Measurements from ENCODE around the gene PHF3. TPM values are rescaled to one million over a fixed set of nuclear protein-coding genes. Genes with fewer than 3 reads are reported as not detected.

Gene PHF3
- total and polyA plus RNA-seq, 4 donors: 6.9 to 69.2 (median 32.5) TPM

DNA sequence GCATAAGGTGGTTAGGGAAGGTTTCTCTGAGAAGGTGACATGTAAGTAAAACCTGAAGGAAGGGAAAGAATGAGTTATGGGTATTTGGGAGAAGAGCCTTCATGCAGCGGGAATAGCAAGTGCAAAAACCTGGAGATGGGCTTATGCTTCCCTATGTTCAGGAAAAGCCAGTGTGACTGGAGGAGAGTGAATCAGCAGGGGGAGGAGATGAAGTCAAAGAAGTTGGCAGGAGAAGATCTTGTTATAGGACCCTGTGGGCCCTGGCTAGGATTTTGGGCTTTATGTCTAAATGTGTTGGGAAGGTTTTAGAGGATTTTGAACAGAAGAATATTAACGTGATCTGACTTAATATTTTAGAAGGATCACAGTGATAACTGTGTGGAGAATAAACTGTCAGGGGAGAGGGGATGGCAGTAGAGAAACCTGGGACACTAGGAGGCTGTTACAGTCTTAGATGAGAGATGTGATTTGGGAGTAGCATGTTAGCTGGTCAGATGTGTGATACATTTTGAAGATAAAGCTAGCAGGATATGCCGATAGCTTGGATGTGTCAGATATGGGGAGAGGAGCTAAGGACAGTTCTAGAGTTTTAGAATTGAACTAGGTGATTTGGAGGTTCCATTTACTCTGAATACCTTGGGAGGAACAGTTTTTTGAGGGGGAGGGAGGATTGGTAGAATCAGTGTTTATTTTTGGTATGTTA lies 41.0 kb downstream of the PHF3 start:
- H3K36me3 ChIP-seq (ENCODE audit: control insufficient read depth in 1 of 2, insufficient read depth in 2 of 2, low read length in 1 of 2): no peaks in the 10 kb centered on the region
- peaks cover 2 to 5% of the 10 kb centered on the region in 2 donors for H3K4me1 ChIP-seq (ENCODE audit: control insufficient read depth in 1 of 2, insufficient read depth in 2 of 2, low read length in 2 of 2)
- no peak for DNase-seq
- H3K4me3 ChIP-seq (ENCODE audit: low read length in 2 of 2): no peak overlapping the region
- H3K27me3 ChIP-seq (ENCODE audit: control insufficient read depth in 1 of 2, insufficient read depth in 2 of 2, low read length in 1 of 2): no peaks in the 10 kb centered on the region
- no peak for ATAC-seq (ENCODE audit: low FRiP score)
- intact Hi-C loops (cut with DNase I): no loop called here
- no peak overlapping the region for H3K27ac ChIP-seq (ENCODE audit: low read depth in 1 of 2, low read length in 2 of 2)
- WGBS, 2 donors: 84 to 87% methylated on average over 3 of the region's 3 CpGs
- no peaks in the 10 kb centered on the region for H3K9me3 ChIP-seq (ENCODE audit: control insufficient read depth, low read length)

DNA sequence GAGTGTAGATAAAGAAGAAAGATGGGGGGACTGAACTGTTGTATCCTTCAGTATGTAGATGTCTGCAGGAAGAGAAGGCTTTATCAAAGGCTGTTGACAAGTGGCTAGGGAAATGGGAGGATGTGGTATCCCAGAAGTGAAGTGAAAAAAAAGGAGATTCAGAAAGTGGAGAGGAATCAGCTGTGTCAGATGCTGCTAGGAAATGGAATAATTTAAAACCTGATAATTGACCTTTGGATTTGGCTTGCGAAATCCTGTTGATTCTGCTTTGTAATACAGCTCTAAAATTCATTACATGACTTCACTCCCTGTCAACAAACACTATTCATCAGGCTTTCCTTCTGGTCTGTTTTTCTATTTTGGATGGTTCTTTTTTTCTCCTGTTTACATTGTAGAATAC lies 41.7 kb downstream of the PHF3 start:
- Histone ChIP-seq H3K27ac (ENCODE audit: low read depth in 1 of 2, low read length in 2 of 2) (no peak overlapping the region), H3K36me3 (ENCODE audit: control insufficient read depth in 1 of 2, insufficient read depth in 2 of 2, low read length in 1 of 2) (no peaks in the 10 kb centered on the region), H3K27me3 (ENCODE audit: control insufficient read depth in 1 of 2, insufficient read depth in 2 of 2, low read length in 1 of 2) (no peaks in the 10 kb centered on the region), H3K4me3 (ENCODE audit: low read length in 2 of 2) (no peak overlapping the region), H3K4me1 (ENCODE audit: control insufficient read depth in 1 of 2, insufficient read depth in 2 of 2, low read length in 2 of 2) (peaks cover 2 to 5% of the 10 kb centered on the region in 2 donors), H3K9me3 (ENCODE audit: control insufficient read depth, low read length) (no peaks in the 10 kb centered on the region)
- 93 to 96% methylated on average over 1 of the region's 1 CpG for WGBS, 2 donors
- no peak for ATAC-seq (ENCODE audit: low FRiP score)
- no peak for DNase-seq
- intact Hi-C loops (cut with DNase I): no loop called here

DNA sequence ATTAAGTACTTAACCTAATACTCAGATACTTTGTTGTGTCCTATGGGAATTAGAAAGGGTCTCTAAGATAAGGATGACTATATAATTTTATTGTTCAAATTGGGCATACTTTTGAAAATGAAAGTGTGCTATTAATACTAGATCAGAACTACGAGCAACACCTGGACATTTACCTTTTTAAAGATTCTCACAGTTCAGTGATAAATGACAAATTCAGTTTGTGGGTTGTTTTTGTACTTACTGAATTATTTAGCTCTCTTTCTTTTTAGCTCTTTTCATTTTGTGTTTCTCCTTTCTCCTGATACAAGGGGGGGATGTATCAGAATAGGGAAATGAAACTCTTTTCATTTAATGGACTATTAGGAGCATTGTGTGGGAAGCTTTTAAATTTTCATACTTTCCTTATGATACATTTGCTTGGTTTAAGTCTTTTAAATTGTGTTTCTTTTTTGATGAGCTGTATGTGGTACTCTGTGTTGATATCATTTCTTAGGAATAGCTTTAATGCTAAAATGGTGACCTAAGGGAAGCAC lies 47.5 kb downstream of the PHF3 start:
- H3K36me3 ChIP-seq (ENCODE audit: control insufficient read depth in 1 of 2, insufficient read depth in 2 of 2, low read length in 1 of 2): peaks cover 2% of the 10 kb centered on the region in 2 donors
- DNase-seq (no peak), ATAC-seq (ENCODE audit: low FRiP score) (no peak)
- H3K4me1 ChIP-seq (ENCODE audit: control insufficient read depth in 1 of 2, insufficient read depth in 2 of 2, low read length in 2 of 2): no peaks in the 10 kb centered on the region
- 93 to 95% methylated on average over 1 of the region's 1 CpG for WGBS, 2 donors
- H3K27ac ChIP-seq (ENCODE audit: low read depth in 1 of 2, low read length in 2 of 2): no peak overlapping the region
- no peak overlapping the region for H3K4me3 ChIP-seq (ENCODE audit: low read length in 2 of 2)
- no peaks in the 10 kb centered on the region for H3K27me3 ChIP-seq (ENCODE audit: control insufficient read depth in 1 of 2, insufficient read depth in 2 of 2, low read length in 1 of 2)
- H3K9me3 ChIP-seq (ENCODE audit: control insufficient read depth, low read length): no peaks in the 10 kb centered on the region
- intact Hi-C loops (cut with DNase I): loop anchor here in 1 of 2 donors (10.0 kb wide), 2 partner anchors 48 to 508 kb away; partner anchors contain the start of gene PHF3

- H3K4me1 ChIP-seq (ENCODE audit: control insufficient read depth in 1 of 2, insufficient read depth in 2 of 2, low read length in 2 of 2): no peaks in the 10 kb centered on the region
- peaks cover 2% of the 10 kb centered on the region in 2 donors for H3K36me3 ChIP-seq (ENCODE audit: control insufficient read depth in 1 of 2, insufficient read depth in 2 of 2, low read length in 1 of 2)
- no peaks in the 10 kb centered on the region for H3K9me3 ChIP-seq (ENCODE audit: control insufficient read depth, low read length)
- no peak overlapping the region for H3K27ac ChIP-seq (ENCODE audit: low read depth in 1 of 2, low read length in 2 of 2)
- intact Hi-C loops (cut with DNase I): loop anchor here in 1 of 2 donors (10.0 kb wide), 2 partner anchors 51 to 511 kb away; partner anchors contain the start of gene PHF3
- no peaks in the 10 kb centered on the region for H3K27me3 ChIP-seq (ENCODE audit: control insufficient read depth in 1 of 2, insufficient read depth in 2 of 2, low read length in 1 of 2)
- ATAC-seq (ENCODE audit: low FRiP score) (no peak), DNase-seq (no peak)
- H3K4me3 ChIP-seq (ENCODE audit: low read length in 2 of 2): no peak overlapping the region
- WGBS, 2 donors: 96 to 98% methylated on average over 4 of the region's 4 CpGs
Observed at GRCh38 chr6:63685446-63686379, 50.1 kb downstream of the PHF3 start.

DNA sequence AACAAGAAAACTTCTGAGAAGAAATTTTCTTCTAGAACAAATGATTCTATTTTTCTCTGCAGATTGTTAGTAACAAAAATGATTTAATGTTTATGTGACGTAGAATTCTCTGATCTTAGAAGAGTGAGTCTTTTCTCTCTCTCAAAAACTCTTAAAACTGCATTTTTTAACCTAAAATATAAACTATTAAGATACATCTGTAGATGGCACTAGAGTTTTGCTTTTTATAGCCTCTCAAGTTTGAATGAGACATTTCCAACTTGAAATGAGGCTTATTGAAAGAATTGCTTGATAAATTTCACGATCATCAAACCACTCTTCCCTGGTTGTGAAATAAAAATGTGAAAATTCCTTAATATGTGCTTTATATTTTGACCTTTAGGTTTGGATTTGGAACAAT lies 53.8 kb downstream of the PHF3 start:
- 93 to 94% methylated on average over 2 of the region's 2 CpGs for WGBS, 2 donors
- H3K4me1 ChIP-seq (ENCODE audit: control insufficient read depth in 1 of 2, insufficient read depth in 2 of 2, low read length in 2 of 2): no peaks in the 10 kb centered on the region
- intact Hi-C loops (cut with DNase I): loop anchor here in 1 of 2 donors (10.0 kb wide), 2 partner anchors 55 to 515 kb away; partner anchors contain the start of gene PHF3
- H3K27ac ChIP-seq (ENCODE audit: low read depth in 1 of 2, low read length in 2 of 2): no peak overlapping the region
- DNase-seq: no peak
- H3K27me3 ChIP-seq (ENCODE audit: control insufficient read depth in 1 of 2, insufficient read depth in 2 of 2, low read length in 1 of 2): no peaks in the 10 kb centered on the region
- no peak for ATAC-seq (ENCODE audit: low FRiP score)
- H3K36me3 ChIP-seq (ENCODE audit: control insufficient read depth in 1 of 2, insufficient read depth in 2 of 2, low read length in 1 of 2): peaks cover 0 to 2% of the 10 kb centered on the region in 2 donors
- no peak overlapping the region for H3K4me3 ChIP-seq (ENCODE audit: low read length in 2 of 2)
- no peaks in the 10 kb centered on the region for H3K9me3 ChIP-seq (ENCODE audit: control insufficient read depth, low read length)

DNA sequence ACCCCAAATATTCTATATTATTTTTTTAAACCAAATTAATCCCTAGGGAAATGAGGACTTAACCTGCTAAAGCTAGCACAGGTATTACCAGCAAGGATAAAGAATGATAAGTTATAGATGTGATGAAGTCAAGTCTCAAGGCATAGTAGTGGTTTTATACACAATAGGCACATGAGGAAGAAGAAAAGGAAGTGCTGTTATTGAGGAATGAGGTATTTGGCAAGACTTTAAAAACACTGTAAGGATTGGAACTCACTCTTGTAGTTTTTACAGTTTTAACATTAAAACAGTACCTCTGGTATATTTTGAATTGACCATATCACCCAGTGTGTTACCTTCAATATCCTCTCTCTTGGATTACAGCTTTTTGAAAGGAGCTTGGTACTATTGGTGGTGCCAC lies 54.6 kb downstream of the PHF3 start:
- H3K36me3 ChIP-seq (ENCODE audit: control insufficient read depth in 1 of 2, insufficient read depth in 2 of 2, low read length in 1 of 2): no peaks in the 10 kb centered on the region
- H3K4me1 ChIP-seq (ENCODE audit: control insufficient read depth in 1 of 2, insufficient read depth in 2 of 2, low read length in 2 of 2): no peaks in the 10 kb centered on the region
- H3K4me3 ChIP-seq (ENCODE audit: low read length in 2 of 2): no peak overlapping the region
- no peaks in the 10 kb centered on the region for H3K9me3 ChIP-seq (ENCODE audit: control insufficient read depth, low read length)
- ATAC-seq (ENCODE audit: low FRiP score): no peak
- intact Hi-C loops (cut with DNase I): no loop called here
- no peak overlapping the region for H3K27ac ChIP-seq (ENCODE audit: low read depth in 1 of 2, low read length in 2 of 2)
- no peaks in the 10 kb centered on the region for H3K27me3 ChIP-seq (ENCODE audit: control insufficient read depth in 1 of 2, insufficient read depth in 2 of 2, low read length in 1 of 2)
- no peak for DNase-seq

DNA sequence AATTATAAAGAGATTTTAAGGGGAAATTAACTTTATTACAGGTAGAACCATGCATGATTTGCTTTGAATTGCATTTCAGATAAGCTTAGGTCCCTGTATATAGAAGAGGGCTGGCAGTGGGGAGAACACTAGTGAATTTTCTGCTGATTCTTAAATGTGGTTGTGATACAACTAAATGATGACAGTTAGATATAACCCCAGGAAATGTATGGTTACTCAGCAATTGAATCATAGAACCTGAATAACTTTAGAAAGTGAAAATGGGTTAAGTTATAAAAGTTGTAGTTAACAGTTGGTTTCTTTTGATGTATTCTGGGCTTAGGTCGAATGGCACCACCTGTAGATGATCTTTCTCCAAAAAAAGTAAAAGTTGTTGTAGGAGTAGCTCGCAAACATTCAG lies 70.1 kb downstream of the PHF3 start:
- peaks cover 0 to 1% of the 10 kb centered on the region in 2 donors for H3K36me3 ChIP-seq (ENCODE audit: control insufficient read depth in 1 of 2, insufficient read depth in 2 of 2, low read length in 1 of 2)
- H3K4me3 ChIP-seq (ENCODE audit: low read length in 2 of 2): no peak overlapping the region
- WGBS, 2 donors: 83 to 87% methylated on average over 2 of the region's 2 CpGs
- no peak overlapping the region for H3K27ac ChIP-seq (ENCODE audit: low read depth in 1 of 2, low read length in 2 of 2)
- no peak for DNase-seq
- ATAC-seq (ENCODE audit: low FRiP score): no peak
- H3K4me1 ChIP-seq (ENCODE audit: control insufficient read depth in 1 of 2, insufficient read depth in 2 of 2, low read length in 2 of 2): no peaks in the 10 kb centered on the region
- no peaks in the 10 kb centered on the region for H3K9me3 ChIP-seq (ENCODE audit: control insufficient read depth, low read length)
- intact Hi-C loops (cut with DNase I): no loop called here
- no peaks in the 10 kb centered on the region for H3K27me3 ChIP-seq (ENCODE audit: control insufficient read depth in 1 of 2, insufficient read depth in 2 of 2, low read length in 1 of 2)

DNA sequence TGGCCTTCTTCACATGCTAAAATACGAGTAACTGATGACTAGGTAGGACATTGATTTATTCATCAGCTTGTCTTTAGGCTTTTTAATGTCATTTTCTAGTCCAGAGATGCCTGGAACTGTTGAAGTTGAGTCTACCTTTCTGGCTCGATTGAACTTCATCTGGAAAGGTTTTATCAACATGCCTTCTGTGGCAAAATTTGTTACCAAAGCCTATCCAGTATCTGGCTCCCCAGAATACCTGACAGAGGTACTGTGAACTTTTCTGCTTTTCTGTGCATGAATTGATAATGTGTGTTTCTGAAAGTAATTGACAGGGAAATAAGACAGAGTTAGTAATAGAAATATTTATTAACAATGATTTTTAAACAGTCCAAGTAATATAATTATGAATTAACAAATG lies 71.0 kb downstream of the PHF3 start:
- Histone ChIP-seq H3K4me1 (ENCODE audit: control insufficient read depth in 1 of 2, insufficient read depth in 2 of 2, low read length in 2 of 2) (no peaks in the 10 kb centered on the region), H3K27me3 (ENCODE audit: control insufficient read depth in 1 of 2, insufficient read depth in 2 of 2, low read length in 1 of 2) (no peaks in the 10 kb centered on the region), H3K36me3 (ENCODE audit: control insufficient read depth in 1 of 2, insufficient read depth in 2 of 2, low read length in 1 of 2) (peaks cover 0 to 2% of the 10 kb centered on the region in 2 donors), H3K27ac (ENCODE audit: low read depth in 1 of 2, low read length in 2 of 2) (no peak overlapping the region), H3K9me3 (ENCODE audit: control insufficient read depth, low read length) (no peaks in the 10 kb centered on the region), H3K4me3 (ENCODE audit: low read length in 2 of 2) (no peak overlapping the region)
- 72 to 78% methylated on average over 2 of the region's 2 CpGs for WGBS, 2 donors
- ATAC-seq (ENCODE audit: low FRiP score) (no peak), DNase-seq (no peak)
- intact Hi-C loops (cut with DNase I): no loop called here

Measured in aorta (tissue), 5 donors.